Stimulated activated CD4-positive, alpha-beta T cell treated with anti-CD3 and anti-CD28 coated beads, Interleukin-2, amount 100 ng/mL, for 4 hours (primary cell): ENCODE results near the gene BOLA2B.
"Not testable (repeated sequence)": the region's sequence is repeated elsewhere in the genome, so short reads cannot be mapped to it uniquely, and the experiment has no call there.

Source experiments
- DNase-seq: peaks from one replicate; pipeline ENCODE4 v3.0.0-alpha.2; 2020; ENCODE audit warnings: low read depth

Gene BOLA2B

DNA sequence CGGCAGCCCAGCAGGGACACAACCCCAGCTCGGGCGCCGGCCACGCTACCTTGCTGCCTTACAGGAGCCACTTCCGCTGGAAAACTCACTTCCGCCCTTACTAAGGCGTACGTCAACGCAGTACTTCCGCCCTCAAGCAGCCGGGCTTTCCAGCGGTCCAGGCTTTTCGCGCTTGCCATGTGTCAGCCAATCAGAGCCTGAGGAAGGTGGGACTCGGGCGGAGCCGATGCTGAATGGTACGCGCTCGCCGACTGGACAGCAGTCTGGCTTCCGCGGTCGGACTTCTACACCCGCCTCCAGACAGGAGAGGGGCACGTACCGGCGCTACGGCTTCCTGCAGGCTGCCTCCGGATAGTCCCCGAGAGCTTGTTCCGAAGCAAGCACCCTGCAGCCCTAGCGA, at the start of gene BOLA2B, which contains the start of gene SLX1A:
Gene BOLA2B (minus strand): TSS at position 52 of the 400 bp plus-strand sequence. CDS start 71 bp downstream, outside the sequence.
Gene SLX1A (plus strand): TSS at position 261 of the 400 bp plus-strand sequence. CDS start 210 bp downstream, outside the sequence.
- not testable (repeated sequence) for DNase-seq

DNA sequence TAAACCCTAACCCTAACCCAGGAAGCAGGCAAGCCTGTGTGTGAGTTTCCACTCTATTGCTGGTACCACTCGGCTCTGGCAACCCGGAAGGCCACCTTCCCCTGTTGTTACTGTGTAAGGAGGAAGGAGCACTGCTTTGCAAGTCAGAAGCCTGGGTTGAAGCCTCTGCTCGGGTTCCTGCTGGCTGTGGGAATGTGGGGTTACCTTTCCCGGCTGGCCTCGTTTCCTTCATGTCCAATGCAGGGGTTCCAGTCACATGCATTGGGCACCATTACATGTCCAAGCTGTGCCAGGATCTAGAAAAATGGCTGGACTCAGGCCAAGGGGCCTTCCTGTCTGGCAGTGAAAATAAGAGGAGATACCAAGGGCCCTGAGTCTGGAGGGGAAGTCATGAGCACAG, 23.6 kb upstream of the BOLA2B start:
- not testable (repeated sequence) for DNase-seq

- not testable (repeated sequence) for DNase-seq
Measured at GRCh38 chr16:30211414-30211813, 17.9 kb upstream of the BOLA2B start.

- DNase-seq: not testable (repeated sequence)
Measured at GRCh38 chr16:30209032-30209431, 15.6 kb upstream of the BOLA2B start.

DNA sequence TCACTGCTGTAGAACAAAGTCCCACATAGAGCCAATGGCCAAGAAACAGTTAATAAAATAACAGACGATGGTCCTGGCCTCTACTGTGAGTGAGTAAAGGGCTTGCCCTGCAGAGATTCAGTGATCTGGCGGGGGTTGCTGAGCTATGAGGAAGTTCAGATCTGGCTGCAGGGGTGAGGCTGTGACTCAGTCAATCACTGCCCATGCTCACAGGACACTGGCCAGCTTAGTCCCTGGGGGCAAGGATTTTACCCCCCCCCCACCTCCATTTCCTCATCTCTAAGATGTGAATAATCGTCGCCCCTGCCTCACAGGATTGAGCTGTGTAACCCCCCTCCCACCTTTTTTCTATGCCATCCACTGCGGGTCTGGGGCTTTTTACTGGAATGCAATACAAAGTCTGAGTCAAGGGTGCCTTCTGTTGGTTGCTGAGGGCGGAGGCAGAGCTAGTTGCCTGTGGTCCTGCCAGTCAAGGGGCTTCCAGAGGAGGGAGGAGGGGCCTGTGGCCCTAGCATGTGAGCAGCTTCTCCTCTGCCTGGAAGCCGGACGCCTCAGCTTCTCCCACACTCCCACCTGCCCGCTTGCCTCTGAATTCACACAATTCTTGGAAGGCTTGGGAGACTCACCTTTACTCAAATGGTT, 13.7 kb upstream of the BOLA2B start:
- DNase-seq: not testable (repeated sequence)

DNA sequence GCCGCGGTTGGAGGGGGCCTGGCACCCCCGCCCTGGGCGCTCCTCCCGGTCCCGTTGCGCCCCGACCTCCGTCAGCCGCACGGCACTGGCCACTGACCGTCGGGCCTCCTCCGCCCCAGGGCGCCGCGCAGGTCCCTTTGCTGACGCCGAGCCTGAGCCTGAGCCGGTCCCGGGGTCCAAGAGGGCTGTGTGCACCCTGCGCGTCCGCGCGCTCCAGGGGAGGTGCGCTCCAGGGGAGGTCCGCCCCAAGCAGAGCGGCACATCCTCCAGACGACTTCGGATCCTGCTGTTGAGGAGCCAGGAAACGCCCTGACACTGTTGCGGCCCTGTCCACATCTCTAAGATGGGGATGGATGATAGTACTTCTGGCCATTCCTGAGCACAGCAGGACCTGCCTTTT, 12.8 kb upstream of the BOLA2B start:
- not testable (repeated sequence) for DNase-seq

DNA sequence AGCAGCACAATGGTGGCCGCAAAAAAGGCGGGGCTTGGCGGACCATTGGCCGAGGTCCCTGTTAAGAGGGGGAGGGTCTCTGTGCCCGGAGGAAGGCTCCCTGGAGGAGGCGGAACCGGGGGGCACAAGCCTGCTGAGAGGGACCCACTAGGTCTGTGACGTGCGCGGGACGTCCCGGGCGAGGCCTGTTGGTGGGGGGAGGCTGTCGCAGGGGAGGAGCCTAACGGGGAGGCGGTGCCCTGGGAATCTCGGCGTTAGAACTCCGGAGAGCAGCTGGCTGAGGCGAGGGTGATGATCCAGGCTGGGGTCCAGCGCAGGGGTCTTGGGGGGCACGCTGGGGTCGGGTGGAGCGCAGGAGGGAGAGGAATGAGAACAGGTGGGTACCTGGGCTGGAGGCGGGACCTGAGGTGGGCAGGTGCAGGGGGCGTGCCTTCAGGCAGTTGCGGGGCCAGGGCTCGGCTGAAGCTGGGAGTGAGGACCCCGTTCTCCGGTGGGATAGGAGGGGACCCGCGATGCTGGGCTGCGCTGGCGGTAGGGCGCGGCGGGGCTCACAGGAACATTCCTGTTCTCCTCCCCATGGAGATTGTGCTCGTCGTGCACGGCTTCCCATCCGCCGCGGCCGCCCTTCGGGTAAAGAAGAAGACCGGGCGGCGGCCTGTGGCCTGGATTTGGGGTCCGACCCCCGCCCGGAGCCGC, 12.2 kb upstream of the BOLA2B start:
- DNase-seq: not testable (repeated sequence)

- DNase-seq: not testable (repeated sequence)
Measured at GRCh38 chr16:30199608-30200343, 6.3 kb upstream of the BOLA2B start.

DNA sequence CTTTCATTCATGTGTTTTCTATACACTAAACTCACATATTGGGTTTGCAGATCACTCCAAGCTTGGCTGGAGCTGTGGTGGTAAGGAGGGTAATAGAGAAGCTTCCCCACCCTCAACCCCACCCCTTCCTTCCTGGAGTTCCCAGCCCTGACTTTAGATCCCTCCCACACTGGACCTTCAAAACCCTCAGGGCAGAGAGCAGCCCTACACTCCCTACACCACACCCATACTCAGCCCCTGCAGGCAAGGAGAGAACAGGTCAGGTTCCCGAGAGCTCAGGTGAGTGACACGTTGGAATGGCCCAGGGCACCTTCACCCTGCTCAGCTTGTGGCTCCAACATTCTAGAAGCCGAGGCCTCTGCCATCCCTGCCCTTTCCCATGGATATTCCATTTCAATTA, 5.6 kb upstream of the BOLA2B start, which contains the start of gene SULT1A3:
Gene SULT1A3 (plus strand): TSS at position 207 of the 400 bp plus-strand sequence. CDS start 1,474 bp downstream, outside the sequence.
- not testable (repeated sequence) for DNase-seq

DNA sequence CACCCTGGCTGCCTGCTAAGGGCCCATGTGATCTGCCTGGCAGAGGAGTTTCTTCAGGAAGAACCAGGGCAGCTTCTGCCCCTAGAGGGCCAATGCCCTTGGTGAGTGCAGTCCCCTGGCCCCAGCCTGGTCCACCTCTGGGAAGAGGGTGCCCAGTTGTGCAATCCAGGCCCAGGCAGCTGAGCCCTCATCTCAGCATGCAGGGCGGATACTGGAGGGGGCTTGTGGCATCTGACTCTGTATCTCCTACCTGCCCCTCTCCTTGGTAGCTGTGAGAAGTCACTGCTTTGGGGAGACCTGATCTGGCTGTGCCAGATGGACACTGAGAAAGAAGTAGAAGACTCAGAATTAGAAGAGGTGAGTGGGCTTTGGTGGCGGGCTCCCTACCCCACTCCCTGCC, 3.5 kb upstream of the BOLA2B start:
- DNase-seq: not testable (repeated sequence)

DNA sequence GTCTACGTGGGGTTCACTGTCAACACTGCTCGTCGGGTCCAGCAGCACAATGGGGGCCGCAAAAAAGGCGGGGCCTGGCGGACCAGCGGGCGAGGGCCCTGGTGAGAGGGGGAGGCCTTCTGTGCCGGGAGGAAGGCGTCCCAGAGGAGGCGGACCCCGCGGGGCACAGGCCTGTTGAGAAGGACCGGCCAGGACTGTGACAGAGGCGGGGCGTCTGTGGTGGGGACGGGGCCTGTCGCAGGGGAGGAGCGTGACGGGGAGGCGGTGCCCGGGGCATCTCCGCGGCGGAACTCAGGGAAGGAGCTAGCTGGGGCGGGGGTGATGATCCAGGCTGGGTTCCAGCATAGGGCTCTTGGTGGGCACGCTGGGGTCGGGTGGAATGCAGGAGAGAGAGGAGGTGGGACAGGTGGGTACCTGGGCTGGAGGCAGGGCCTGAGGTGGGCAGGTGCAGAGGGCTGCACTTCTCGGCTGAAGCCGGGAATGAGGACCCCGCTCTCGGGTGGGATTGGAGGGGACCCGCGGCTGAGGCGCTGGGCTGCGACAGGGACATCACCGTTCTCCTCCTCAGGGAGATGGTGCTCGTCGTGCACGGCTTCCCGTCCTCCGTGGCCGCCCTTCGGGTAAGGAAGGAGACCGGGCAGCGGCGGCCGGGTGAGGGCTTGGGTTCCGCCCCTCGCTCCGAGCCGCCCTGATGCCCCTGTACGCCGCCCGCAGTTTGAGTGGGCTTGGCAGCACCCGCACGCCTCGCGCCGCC, 883 bp upstream of the BOLA2B start:
- DNase-seq: not testable (repeated sequence)

GRCh38 chr16:30193098-30193497, 368 bp downstream of the BOLA2B start:
- DNase-seq: not testable (repeated sequence)

DNA sequence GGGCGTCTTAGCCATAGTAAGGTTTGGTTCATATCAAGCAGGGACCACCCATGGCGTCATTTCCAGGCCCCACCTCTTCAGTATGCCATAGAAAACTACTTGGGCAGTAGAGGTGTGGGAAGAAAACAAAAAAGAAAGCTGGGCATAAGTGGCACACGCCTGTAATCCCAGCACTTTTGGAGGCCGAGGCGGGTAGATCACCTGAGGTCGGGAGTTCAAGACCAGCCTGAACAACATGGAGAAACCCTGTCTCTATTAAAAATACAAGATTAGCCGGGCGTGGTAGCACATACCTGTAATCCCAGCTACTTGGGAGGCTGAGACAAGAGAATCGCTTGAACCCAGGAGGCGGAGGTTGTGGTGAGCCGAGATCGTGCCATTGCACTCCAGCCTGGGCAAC, 2.3 kb downstream of the BOLA2B start:
- DNase-seq: not testable (repeated sequence)

GRCh38 chr16:30187971-30188561, 5.4 kb downstream of the BOLA2B start:
- no peak for DNase-seq

DNA sequence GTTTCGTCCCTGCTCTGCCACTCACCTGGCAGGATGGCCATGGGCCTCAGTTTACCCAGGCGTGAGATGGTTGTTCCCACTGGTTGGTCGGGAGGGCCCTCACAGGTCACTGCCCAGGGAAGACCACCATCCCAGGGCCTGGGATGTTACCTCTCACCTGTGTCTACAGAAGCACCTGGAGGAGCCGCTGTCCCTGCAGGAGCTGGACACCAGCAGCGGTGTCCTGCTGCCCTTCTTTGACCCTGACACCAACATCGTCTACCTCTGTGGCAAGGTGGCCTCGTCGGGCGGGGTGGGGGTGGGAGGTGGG, 6.0 kb downstream of the BOLA2B start:
- no peak for DNase-seq

- DNase-seq: peak; percentile 79
Measured at GRCh38 chr16:30186782-30187555, 6.5 kb downstream of the BOLA2B start.

DNA sequence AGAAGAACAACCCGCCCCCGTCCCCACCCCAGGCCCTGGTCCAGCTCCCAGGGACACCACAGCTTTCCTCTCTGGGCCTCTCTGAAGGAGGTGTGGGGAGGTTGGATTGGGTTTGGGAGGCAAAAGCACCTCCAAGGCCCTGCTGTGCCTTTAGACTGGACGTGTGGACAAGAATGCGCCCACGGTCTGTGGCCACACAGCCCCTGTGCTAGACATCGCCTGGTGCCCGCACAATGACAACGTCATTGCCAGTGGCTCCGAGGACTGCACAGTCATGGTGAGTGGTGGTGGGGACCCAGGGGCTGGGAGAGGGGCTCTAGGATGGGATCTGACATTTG, 7.1 kb downstream of the BOLA2B start:
- no peak for DNase-seq

GRCh38 chr16:30185683-30186421, 7.6 kb downstream of the BOLA2B start:
- peak; percentile 67 for DNase-seq

DNA sequence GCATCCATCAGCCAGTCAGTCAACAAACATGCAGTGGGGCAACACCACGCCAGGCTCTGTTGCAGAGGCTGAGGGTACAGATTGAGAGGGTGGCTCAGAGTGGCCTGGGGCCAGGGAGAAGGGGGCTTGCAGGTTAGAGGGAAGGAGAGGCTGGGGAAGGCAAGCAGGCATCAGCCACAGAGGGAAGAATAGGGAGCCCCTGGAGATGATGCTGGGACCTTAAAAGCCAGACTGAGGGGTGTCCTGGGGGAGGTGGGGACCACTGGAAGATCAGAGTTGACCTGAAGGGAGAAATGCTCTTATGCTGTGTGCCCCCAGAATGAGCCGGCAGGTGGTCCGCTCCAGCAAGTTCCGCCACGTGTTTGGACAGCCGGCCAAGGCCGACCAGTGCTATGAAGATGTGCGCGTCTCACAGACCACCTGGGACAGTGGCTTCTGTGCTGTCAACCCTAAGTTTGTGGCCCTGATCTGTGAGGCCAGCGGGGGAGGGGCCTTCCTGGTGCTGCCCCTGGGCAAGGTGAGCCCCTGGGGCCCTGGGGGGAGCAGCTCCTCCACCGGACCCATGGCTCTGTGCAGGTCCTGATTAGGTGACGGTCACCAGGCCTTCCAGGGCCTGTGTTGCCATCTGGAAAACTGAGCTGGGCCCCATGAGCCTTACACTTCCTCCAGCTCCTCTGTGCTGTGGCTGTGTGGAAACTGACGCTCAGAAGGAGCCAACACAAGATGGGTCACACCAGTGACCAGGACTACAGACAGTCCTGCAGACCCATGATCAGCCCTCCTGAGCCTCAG, 8.4 kb downstream of the BOLA2B start:
- DNase-seq: no peak
